Keratinocyte (primary cell): Measurements from ENCODE around the gene SYDE2.

Source experiments
- EZH2 ChIP-seq: IDR thresholded peaks from one replicate; pipeline ENCODE4 v1.6.1; 2012; ENCODE audit warnings: inconsistent platforms, mild to moderate bottlenecking, low read length, moderate library complexity
- TF ChIP-seq, protein P1 (sequence below), 3 experiments: IDR thresholded peaks in 1 of 3; conservative IDR thresholded peaks in 1 of 3; optimal IDR thresholded peaks in 1 of 3; 2 replicates in 2 of 3; 3 replicates in 1 of 3; pipeline versions ENCODE3 to v1.5.1; 2011; ENCODE audit warnings: low read length in 3 of 3, mild to moderate bottlenecking in 3 of 3, moderate library complexity in 2 of 3, control low read depth in 1 of 3, inconsistent platforms in 1 of 3; ENCODE audit not compliant: insufficient read depth in 2 of 3; ENCODE audit errors: extremely low read depth in 1 of 3

GRCh38 chr1:85240643-85241042 lies 39.8 kb upstream of the SYDE2 start:
- TF ChIP-seq, protein P1, sequence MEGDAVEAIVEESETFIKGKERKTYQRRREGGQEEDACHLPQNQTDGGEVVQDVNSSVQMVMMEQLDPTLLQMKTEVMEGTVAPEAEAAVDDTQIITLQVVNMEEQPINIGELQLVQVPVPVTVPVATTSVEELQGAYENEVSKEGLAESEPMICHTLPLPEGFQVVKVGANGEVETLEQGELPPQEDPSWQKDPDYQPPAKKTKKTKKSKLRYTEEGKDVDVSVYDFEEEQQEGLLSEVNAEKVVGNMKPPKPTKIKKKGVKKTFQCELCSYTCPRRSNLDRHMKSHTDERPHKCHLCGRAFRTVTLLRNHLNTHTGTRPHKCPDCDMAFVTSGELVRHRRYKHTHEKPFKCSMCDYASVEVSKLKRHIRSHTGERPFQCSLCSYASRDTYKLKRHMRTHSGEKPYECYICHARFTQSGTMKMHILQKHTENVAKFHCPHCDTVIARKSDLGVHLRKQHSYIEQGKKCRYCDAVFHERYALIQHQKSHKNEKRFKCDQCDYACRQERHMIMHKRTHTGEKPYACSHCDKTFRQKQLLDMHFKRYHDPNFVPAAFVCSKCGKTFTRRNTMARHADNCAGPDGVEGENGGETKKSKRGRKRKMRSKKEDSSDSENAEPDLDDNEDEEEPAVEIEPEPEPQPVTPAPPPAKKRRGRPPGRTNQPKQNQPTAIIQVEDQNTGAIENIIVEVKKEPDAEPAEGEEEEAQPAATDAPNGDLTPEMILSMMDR (optimal IDR thresholded peaks at IDR 0.05 in 1 of 3, IDR thresholded peaks at IDR 0.05 in 1 of 3, conservative IDR thresholded peaks at IDR 0.05 in 1 of 3; ENCODE audit: extremely low read depth in 1 of 3, insufficient read depth in 2 of 3, low read length in 3 of 3): no peak
- TF ChIP-seq EZH2: no peak
